Nephron progenitor cell (in vitro differentiated cells): ENCODE results near the gene KRT3.

Experiments
- DNase-seq: peaks from one replicate; pipeline ENCODE4 v3.0.0; 2021
- H3K27ac Mint-ChIP-seq: 2 replicates; pipeline ENCODE4 v1.8.0; 2021; ENCODE audit warnings: mild to moderate bottlenecking, moderate library complexity, mixed read lengths
- H3K27me3 Mint-ChIP-seq: 2 replicates; pipeline ENCODE4 v1.8.0; 2021; ENCODE audit warnings: mild to moderate bottlenecking, low read depth, mixed read lengths; ENCODE audit not compliant: poor library complexity
- H3K36me3 Mint-ChIP-seq: 2 replicates; pipeline ENCODE4 v1.8.0; 2021; ENCODE audit warnings: low read depth, mixed read lengths
- H3K4me1 Mint-ChIP-seq: 2 replicates; pipeline ENCODE4 v1.8.0; 2021; ENCODE audit warnings: mixed read lengths
- H3K4me3 Mint-ChIP-seq: 2 replicates; pipeline ENCODE4 v1.8.0; 2021; ENCODE audit warnings: mild to moderate bottlenecking, moderate library complexity, mixed read lengths
- H3K9me3 Mint-ChIP-seq: 2 replicates; pipeline ENCODE4 v1.8.0; 2021; ENCODE audit warnings: mild to moderate bottlenecking, moderate library complexity, mixed read lengths
- TF ChIP-seq, protein P1 (sequence below): fragments of 200-600 bp; sonication (generic); IDR thresholded peaks from 2 replicates; pipeline ENCODE4 v1.5.0; 2021; ENCODE audit warnings: antibody characterized with exemption

Gene KRT3

DNA sequence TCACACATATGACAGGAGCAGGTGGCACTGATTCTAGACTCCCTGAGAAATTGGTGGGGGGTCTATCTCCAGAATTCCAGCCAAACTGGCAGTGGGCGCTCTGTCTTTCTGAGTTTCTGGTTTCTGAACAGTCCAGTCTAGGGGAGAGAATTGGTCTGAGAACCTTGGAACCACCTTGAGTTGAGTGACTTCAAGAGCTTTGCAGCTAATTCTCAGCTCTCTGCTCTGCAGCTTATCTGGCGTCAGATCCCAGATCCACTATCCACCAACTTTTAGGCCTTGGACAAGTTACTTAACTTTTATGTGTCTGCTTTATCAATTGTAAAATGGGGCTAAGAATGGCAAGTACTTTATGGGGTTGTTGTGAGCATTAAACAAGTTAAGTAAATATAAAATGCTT lies 17.1 kb downstream of the KRT3 start:
- no peaks in the 10 kb centered on the region for H3K36me3 Mint-ChIP-seq
- TF ChIP-seq, protein P1, sequence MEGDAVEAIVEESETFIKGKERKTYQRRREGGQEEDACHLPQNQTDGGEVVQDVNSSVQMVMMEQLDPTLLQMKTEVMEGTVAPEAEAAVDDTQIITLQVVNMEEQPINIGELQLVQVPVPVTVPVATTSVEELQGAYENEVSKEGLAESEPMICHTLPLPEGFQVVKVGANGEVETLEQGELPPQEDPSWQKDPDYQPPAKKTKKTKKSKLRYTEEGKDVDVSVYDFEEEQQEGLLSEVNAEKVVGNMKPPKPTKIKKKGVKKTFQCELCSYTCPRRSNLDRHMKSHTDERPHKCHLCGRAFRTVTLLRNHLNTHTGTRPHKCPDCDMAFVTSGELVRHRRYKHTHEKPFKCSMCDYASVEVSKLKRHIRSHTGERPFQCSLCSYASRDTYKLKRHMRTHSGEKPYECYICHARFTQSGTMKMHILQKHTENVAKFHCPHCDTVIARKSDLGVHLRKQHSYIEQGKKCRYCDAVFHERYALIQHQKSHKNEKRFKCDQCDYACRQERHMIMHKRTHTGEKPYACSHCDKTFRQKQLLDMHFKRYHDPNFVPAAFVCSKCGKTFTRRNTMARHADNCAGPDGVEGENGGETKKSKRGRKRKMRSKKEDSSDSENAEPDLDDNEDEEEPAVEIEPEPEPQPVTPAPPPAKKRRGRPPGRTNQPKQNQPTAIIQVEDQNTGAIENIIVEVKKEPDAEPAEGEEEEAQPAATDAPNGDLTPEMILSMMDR = no peak

DNA sequence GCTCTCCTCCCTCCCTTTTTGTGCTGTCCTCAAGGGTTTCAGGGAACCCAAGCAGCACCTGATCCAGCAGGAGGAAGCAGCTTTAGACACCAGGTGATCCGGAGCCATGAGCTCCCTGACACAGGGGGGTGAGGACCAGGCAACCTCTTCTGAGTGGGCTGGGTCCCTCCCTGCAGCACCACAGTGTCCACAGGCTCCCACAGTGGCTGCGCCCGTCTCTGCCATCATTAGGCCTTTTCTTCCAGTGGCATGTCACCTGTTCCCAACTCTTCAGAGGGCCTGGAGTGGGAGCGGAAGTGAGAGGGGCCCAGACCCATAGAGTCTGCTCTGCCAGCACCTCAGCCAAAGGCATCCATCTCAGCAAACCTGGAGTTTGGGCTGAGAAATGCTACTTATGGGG lies 18.4 kb downstream of the KRT3 start:
- Mint-ChIP-seq H3K27me3 (peaks cover 36% of the 10 kb centered on the region), H3K4me1 (no peaks in the 10 kb centered on the region), H3K27ac (no peak overlapping the region), H3K36me3 (no peaks in the 10 kb centered on the region), H3K4me3 (no peak overlapping the region), H3K9me3 (no peaks in the 10 kb centered on the region)
- TF ChIP-seq, protein P1 = no peak
- no peak for DNase-seq

More for the DNA sequence above, 17.1 kb downstream of the KRT3 start:
- Mint-ChIP-seq H3K27ac (no peak overlapping the region), H3K9me3 (no peaks in the 10 kb centered on the region), H3K4me3 (no peak overlapping the region), H3K4me1 (no peaks in the 10 kb centered on the region), H3K27me3 (peaks cover 31% of the 10 kb centered on the region)
- no peak for DNase-seq

DNA sequence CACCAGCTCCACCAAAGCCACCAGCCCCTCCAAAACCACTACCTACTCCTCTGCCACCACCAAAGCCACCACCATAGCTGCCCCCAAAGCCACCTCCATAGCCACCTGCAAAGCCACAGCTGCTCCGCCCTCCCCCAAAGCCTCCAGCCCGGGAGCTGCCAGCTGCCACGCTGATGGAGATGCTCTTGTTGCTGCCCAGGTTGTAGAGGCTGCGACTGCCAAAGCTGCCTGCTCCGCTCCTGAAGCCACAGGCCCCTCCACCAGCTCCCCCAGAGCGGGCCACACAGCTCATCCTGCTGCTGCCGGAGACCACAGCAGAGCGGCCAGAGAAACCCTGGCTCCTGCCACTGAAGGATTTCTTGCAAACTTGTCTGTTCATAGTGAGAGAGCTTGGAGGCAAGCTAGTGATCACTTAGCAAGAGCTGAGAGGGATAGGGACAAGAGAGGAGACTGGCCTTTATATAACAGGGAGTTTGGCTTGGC lies 19.0 kb downstream of the KRT3 start, which contains the start of gene KRT76:
Gene KRT76 (minus strand): TSS at position 433 of the 483 bp plus-strand sequence. CDS start 54 bp downstream, at position 379.
- DNase-seq = no peak
- TF ChIP-seq, protein P1 = no peak
- H3K4me1 Mint-ChIP-seq = no peaks in the 10 kb centered on the region

DNA sequence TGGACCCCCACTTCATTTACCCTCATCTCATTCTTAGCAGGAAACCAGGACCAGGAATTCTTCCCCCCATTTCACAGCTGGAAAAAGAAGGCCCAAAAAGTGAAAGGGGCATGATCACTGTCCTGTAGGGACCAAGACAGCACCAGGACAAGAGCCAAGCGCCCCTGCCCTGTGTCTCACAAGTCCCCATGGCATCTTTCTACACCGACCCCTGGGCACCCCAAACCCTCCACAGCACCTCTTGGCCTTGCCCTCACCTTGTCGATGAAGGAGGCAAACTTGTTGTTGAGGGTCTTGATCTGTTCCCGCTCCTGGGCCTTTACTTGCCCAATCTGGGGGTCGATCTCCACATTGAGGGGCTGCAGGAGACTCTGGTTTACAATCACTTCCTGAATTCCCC lies 19.5 kb downstream of the KRT3 start:
- TF ChIP-seq, protein P1 = no peak
- Mint-ChIP-seq H3K9me3 (no peaks in the 10 kb centered on the region), H3K4me3 (no peak overlapping the region), H3K27me3 (peaks cover 30% of the 10 kb centered on the region), H3K4me1 (no peaks in the 10 kb centered on the region), H3K36me3 (no peaks in the 10 kb centered on the region), H3K27ac (no peak overlapping the region)
- DNase-seq = no peak

More for the DNA sequence above, 19.0 kb downstream of the KRT3 start, which contains the start of gene KRT76:
- H3K9me3 Mint-ChIP-seq = no peaks in the 10 kb centered on the region
- no peaks in the 10 kb centered on the region for H3K36me3 Mint-ChIP-seq
- no peak within 1 kb of the TSS for H3K4me3 Mint-ChIP-seq
- H3K27ac Mint-ChIP-seq = peak within 1 kb of the TSS; percentile 82
- peaks cover 35% of the 10 kb centered on the region for H3K27me3 Mint-ChIP-seq

DNA sequence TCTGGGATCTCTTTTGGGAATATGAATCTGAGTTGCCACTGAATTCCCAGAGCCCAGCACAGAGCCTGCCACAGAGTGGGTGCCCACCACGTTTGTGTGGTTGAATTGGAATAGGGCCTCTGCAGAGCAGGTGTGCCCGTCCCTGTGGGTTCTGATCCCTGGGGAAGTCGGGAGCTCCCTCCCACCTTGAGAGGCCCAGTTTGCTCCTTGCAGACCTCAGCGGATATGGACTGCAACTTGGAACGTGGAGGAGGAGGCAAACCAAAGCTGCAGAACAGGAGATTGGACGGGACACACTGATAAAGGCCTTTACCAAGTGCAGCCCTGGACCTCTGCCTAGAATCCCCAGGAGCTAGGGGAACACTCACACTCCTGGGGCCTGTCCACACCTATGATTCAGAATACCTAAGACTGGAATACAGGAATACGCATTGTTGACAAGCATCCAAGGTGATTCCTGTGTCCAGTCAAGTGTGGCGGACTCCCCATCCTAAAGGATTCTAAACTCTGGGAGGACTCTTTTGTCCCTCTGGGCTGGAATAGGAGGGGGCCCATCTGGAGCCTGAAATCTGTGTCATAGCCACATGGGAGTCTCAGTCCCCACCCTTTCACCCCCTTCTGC lies 21.2 kb downstream of the KRT3 start:
- H3K4me3 Mint-ChIP-seq = no peak overlapping the region
- TF ChIP-seq, protein P1 = no peak

DNA sequence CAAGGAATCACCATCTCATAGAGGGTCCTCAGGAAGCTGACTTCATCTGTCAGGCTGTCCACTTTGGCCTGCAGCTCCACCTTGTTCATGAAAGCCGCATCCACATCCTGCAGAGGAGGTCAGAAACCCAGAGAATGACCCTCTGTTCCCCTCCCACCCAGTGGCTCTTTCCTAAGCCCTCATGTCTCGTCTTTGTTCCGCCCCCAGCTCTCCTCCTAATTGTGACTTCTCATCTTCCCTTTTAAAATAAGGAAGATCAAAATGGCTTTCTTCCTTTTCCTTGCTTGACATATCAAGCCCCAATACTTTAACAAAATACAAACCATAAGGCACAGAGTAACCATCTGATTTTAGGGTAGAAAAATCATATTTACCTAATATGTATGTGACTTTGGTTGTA lies 23.1 kb downstream of the KRT3 start:
- H3K36me3 Mint-ChIP-seq = no peaks in the 10 kb centered on the region
- DNase-seq = no peak
- TF ChIP-seq, protein P1 = no peak
- no peak overlapping the region for H3K4me3 Mint-ChIP-seq
- peaks cover 12% of the 10 kb centered on the region for H3K27me3 Mint-ChIP-seq
- H3K27ac Mint-ChIP-seq = no peak overlapping the region
- H3K4me1 Mint-ChIP-seq = peaks cover under 1% of the 10 kb centered on the region
- H3K9me3 Mint-ChIP-seq = no peaks in the 10 kb centered on the region

More for the DNA sequence above, 21.2 kb downstream of the KRT3 start:
- no peaks in the 10 kb centered on the region for H3K4me1 Mint-ChIP-seq
- no peaks in the 10 kb centered on the region for H3K9me3 Mint-ChIP-seq
- DNase-seq = no peak
- H3K36me3 Mint-ChIP-seq = no peaks in the 10 kb centered on the region
- H3K27me3 Mint-ChIP-seq = peaks cover 21% of the 10 kb centered on the region
- no peak overlapping the region for H3K27ac Mint-ChIP-seq
